Esophagus muscularis mucosa (tissue), 4 donors: ENCODE results near the gene TMF1. TPM values are rescaled to one million over a fixed set of nuclear protein-coding genes. Genes with fewer than 3 reads are reported as not detected.

Source experiments
- small RNA-seq, 3 donors: library from RNA; depleted of rRNA; stranded (forward); fragments of <200 nt; gene quantifications; one replicate each; pipeline ENCODE3, GENCODE V24; 2016
- total RNA-seq, 4 donors: library from RNA; depleted of rRNA; stranded (reverse); fragments of >200 nt; gene quantifications; one replicate each; pipeline versions ENCODE4 v1.1.0 to v1.2.1, GENCODE V29; 2016

TMF1 gene
- total RNA-seq, 4 donors from 2014 or later: 23.0 to 35.8 (median 33.9) TPM

Small RNA genes lying within 50 kb of the gene (small RNA-seq; reads per million reads assigned to genes)
- gene MIR3136: 0 reads per million in 3 donors

Other genes starting within 250 kb of the TMF1 start
- gene TAFA4, start 119.8 kb downstream of the TMF1 start, total RNA-seq: not detected
- gene EOGT, start 38.6 kb downstream of the TMF1 start, total RNA-seq: 100 to 1,000 TPM in 3 of 4 donors, 10 to 100 TPM in 1; 96.5 to 129 (median 111) TPM
- 10 to 100 TPM; 39.5 to 72.3 (median 46.1) TPM for gene UBA3, start 28.0 kb upstream of the TMF1 start, total RNA-seq
- 100 to 1,000 TPM; 100 to 142 (median 110) TPM for gene ARL6IP5, start 32.6 kb upstream of the TMF1 start, total RNA-seq
- gene LMOD3, start 70.3 kb upstream of the TMF1 start, total RNA-seq: 1 to 10 TPM in 2 of 4 donors, under 1 TPM in 2; 0.50 to 2.9 (median 1.3) TPM